Psoas muscle (tissue), 8 donors: ENCODE measurements around the gene MMD2. TPM values are rescaled to one million over a fixed set of nuclear protein-coding genes. Genes with fewer than 3 reads are reported as not detected.

Experiments
- ATAC-seq, 4 donors: fragments of 200-7000 bp; cut with Tn5 transposase; one replicate each; pipeline ENCODE4 v1.9.1; 2020; ENCODE audit warnings: moderate library complexity in 3 of 4, mild to moderate bottlenecking in 2 of 4
- DNase-seq, 2 donors: peaks; one replicate each; pipeline ENCODE4 v3.0.0-alpha.2; 2020
- H3K27ac ChIP-seq: fragments of 200-600 bp; one replicate; pipeline ENCODE4 v1.8.0; 2022
- H3K27me3 ChIP-seq, 3 donors: fragments of 200-600 bp in 1 of 3; one replicate each; pipeline versions ENCODE4 v1.6.1 to v1.8.0; 2013 to 2022; ENCODE audit warnings: low read length in 2 of 3, mild to moderate bottlenecking in 2 of 3, moderate library complexity in 1 of 3; ENCODE audit not compliant: insufficient read depth in 3 of 3
- H3K36me3 ChIP-seq, 2 donors: fragments of 200-600 bp in 1 of 2; one replicate each; pipeline versions ENCODE4 v1.6.1 to v1.8.0; 2013 to 2022; ENCODE audit warnings: low read depth in 1 of 2, mild to moderate bottlenecking in 1 of 2, moderate library complexity in 1 of 2; ENCODE audit not compliant: insufficient read depth in 1 of 2
- H3K4me1 ChIP-seq: fragments of 200-600 bp; one replicate; pipeline ENCODE4 v1.8.0; 2022
- H3K4me3 ChIP-seq: fragments of 200-600 bp; one replicate; pipeline ENCODE4 v1.8.0; 2022; ENCODE audit warnings: mild to moderate bottlenecking
- H3K9me3 ChIP-seq: fragments of 200-600 bp; one replicate; pipeline ENCODE4 v1.8.0; 2022
- WGBS, 3 donors: extraction: QIAGEN DNeasy Blood & Tissue Kit; methylation state at CpG; one replicate each; pipeline versions ENCODE4 v1.1.6 to v1.1.7; 2013; 5-methylcytosine and 5-hydroxymethylcytosine counted together
- intact Hi-C, 2 donors: fragments of 100-400 bp; cut with DNase I; formaldehyde crosslinking; loops; one replicate each; pipeline versions ENCODE4 v1.11.0 to v1.14.2; 2022
- polyA plus RNA-seq, 3 donors: library from polyadenylated mRNA; stranded (reverse); fragments of 200-250 nt; gene quantifications; one replicate each; pipeline ENCODE4 v1.2.3, GENCODE V29; 2013
- total RNA-seq, 4 donors: library from RNA; stranded (reverse); fragmentation: NEBNext Ultra II Directional in 2 of 4; extraction: Animal tissue kit (Norgen Biotek cat#: 25700) in 2 of 4; gene quantifications; one replicate each; pipeline versions ENCODE4 v1.2.1 to v1.2.4, GENCODE V29; 2021 to 2023
- TF ChIP-seq, protein P1 (sequence below): fragments of 200-600 bp; IDR thresholded peaks from one replicate; pipeline ENCODE4 v1.8.0; 2022; ENCODE audit warnings: antibody characterized with exemption
- donor health status: healthy with polysubstance abuse.
- donor health status: DM: no; HTN: no; CAD: no; lungs with moderate emphysema.
- donor health status: Bipolar disorder and iron deficiency.
- donor health status: healthy.
- donor health status: DM: yes; HTN: yes; CAD: no.
- donor health status: DM: no; HTN: no; CAD: no.
- donor health status: DM: no; HTN: no; CAD: no.
- donor health status: DM: yes; HTN: yes; CAD: no.

MMD2 gene
- total and polyA plus RNA-seq, 7 donors: 0.01 TPM; not detected in 6

DNA sequence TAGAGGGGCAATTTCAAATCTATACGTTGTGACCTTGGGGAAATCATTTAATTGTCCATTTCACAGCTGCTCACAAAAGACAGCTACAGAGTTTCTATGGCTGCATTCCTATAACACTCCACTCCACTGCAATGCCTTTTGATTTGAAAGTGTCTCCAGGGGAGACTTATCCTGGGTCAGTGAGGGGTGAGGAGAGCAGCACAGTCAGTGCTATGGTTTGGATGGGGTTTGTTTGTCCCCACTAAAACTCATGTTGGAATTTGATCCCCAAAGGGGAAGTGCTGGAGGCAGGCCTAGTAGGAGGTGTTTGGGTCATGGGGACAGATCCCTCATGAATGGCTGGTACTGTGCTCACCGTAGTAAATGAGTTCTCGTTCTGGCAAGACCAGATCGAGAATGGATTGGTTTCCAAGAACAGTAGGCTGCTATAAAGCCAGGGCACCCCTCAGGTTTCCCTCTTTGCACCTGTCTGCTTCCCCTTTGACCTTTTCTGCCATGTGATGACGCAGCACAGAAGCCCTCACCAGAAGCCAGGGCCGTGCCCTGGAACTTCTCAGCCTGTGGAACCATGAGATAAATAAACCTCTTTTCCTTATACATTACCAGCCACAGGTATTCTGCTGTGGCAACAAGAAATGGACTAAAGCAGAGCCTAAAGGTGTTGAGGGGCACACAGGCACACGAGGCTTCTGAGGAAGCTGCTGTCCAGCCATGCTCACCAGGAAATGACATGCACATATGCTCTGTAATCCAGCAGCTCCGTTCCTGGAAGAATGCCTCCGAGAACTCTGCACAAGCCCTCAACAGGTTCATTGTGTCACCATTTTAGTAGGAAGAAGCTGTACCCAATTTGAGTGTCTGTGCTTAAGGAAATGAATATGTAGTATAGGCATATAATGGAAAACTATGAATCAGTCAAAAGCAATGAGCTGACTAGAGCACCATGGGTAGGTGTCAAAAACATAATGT is 92.2 kb downstream of the MMD2 start:
- 39 to 66% (median 52%) methylated on average over 9 of the region's 9 CpGs for WGBS, 3 donors
- Histone ChIP-seq H3K4me3 (no peak overlapping the region), H3K27me3 (peaks cover 0 to 38% (median 9%) of the 10 kb centered on the region in 3 donors), H3K9me3 (peaks cover 4% of the 10 kb centered on the region), H3K4me1 (no peaks in the 10 kb centered on the region), H3K27ac (no peak overlapping the region), H3K36me3 (no peaks in the 10 kb centered on the region)
- no peak for ATAC-seq
- intact Hi-C loops: no loop called here
- TF ChIP-seq, protein P1, sequence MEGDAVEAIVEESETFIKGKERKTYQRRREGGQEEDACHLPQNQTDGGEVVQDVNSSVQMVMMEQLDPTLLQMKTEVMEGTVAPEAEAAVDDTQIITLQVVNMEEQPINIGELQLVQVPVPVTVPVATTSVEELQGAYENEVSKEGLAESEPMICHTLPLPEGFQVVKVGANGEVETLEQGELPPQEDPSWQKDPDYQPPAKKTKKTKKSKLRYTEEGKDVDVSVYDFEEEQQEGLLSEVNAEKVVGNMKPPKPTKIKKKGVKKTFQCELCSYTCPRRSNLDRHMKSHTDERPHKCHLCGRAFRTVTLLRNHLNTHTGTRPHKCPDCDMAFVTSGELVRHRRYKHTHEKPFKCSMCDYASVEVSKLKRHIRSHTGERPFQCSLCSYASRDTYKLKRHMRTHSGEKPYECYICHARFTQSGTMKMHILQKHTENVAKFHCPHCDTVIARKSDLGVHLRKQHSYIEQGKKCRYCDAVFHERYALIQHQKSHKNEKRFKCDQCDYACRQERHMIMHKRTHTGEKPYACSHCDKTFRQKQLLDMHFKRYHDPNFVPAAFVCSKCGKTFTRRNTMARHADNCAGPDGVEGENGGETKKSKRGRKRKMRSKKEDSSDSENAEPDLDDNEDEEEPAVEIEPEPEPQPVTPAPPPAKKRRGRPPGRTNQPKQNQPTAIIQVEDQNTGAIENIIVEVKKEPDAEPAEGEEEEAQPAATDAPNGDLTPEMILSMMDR: no peak
- no peak for DNase-seq

DNA sequence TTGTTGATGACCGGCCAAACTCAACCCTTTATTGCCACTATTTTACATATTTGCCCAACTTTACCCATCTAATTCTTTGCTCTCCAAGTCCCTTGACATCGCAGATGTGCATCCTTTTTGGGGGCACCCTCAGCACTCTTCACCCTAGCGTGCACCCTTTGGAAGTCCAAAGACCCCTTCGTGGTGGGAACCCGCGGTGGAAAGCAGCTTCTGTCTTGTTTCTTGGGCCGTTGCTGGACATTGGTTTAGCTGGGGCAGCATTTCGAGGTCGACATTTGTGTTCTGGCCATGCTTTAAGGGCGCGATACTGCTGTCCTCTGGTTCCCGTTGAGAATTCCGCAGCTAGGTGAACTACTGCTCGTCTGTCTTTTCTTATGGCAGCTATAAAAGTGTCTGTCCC is 96.8 kb downstream of the MMD2 start:
- Histone ChIP-seq H3K27me3 (peaks cover 0 to 43% (median 8%) of the 10 kb centered on the region in 3 donors), H3K27ac (no peak overlapping the region), H3K4me3 (peak overlapping the region; percentile 39), H3K36me3 (no peaks in the 10 kb centered on the region), H3K4me1 (no peaks in the 10 kb centered on the region), H3K9me3 (peaks cover 4% of the 10 kb centered on the region)
- intact Hi-C loops: no loop called here
- DNase-seq (no peak), ATAC-seq (no peak)
- WGBS, 3 donors: 86 to 87% (median 86%) methylated on average over 14 of the region's 14 CpGs
- TF ChIP-seq, protein P1: no peak

DNA sequence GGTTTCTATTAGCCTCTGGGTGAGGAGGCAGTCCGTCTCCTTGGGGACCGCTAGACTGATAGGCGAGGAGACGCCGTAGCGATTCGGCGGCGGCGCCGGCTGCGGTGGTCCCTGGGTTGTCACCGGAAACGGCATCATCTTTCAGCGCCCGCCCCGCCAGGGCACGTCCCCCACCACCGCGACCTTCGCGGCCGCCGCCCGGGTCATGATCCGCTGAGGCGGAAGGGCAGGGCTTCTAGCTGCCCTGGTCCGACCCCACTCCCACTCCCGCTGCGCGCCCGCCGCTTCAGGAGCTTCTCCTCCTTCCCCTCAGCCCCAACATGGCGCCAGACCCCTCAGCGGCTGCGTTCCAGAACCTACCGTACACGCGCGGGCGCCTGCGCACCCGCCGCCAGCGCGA is 97.3 kb downstream of the MMD2 start, which contains the start of gene PAPOLB:
PAPOLB (minus strand) TSS at position 358 of the 400 bp plus-strand sequence; CDS start at position 138, 220 bp downstream.
- no peak for DNase-seq
- H3K27me3 ChIP-seq: peaks cover 0 to 43% (median 8%) of the 10 kb centered on the region in 3 donors
- no peaks in the 10 kb centered on the region for H3K36me3 ChIP-seq
- intact Hi-C loops: no loop called here
- H3K4me1 ChIP-seq: no peaks in the 10 kb centered on the region
- H3K27ac ChIP-seq: no peak within 1 kb of the TSS
- peak within 1 kb of the TSS; percentile 39 for H3K4me3 ChIP-seq
- ATAC-seq: no peak
- peaks cover 4% of the 10 kb centered on the region for H3K9me3 ChIP-seq
- 15 to 21% (median 16%) methylated on average over 36 to 46 of the region's 46 CpGs for WGBS, 3 donors
- TF ChIP-seq, protein P1: no peak

DNA sequence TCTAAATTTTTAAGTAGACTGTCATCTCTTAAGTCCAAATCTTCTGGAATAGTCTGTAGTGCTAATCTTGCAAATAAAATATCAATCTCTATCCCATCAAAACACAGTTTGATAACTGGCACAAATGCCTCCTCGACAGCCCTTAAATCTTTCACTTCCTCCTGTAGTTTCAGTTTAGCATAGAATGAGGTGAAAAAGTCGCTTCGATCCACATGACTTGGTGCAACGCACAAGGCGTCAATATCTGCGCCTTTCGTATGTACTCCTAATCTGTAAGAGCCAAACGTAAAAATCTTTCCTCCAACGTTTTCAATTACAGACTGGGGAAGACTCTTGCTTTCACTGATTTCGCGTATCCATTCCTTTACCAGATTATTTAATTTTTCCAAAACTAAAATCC is 97.8 kb downstream of the MMD2 start:
- DNase-seq (no peak), ATAC-seq (no peak)
- WGBS, 3 donors: 86 to 91% (median 90%) methylated on average over 11 of the region's 11 CpGs
- peak overlapping the region; percentile 39 for H3K4me3 ChIP-seq
- no peaks in the 10 kb centered on the region for H3K4me1 ChIP-seq
- TF ChIP-seq, protein P1: no peak
- H3K9me3 ChIP-seq: peaks cover 4% of the 10 kb centered on the region
- intact Hi-C loops: no loop called here
- H3K27me3 ChIP-seq: peaks cover 0 to 43% (median 8%) of the 10 kb centered on the region in 3 donors
- no peak overlapping the region for H3K27ac ChIP-seq
- no peaks in the 10 kb centered on the region for H3K36me3 ChIP-seq
